ENCODE measurements around the gene PRSS27. TPM values are rescaled to one million over a fixed set of nuclear protein-coding genes. Genes with fewer than 3 reads are reported as not detected.

The PRSS27 gene
- total and polyA plus RNA-seq, 2 of the 8 experiments (the other 6 are each of a cell fraction or from before 2014, with no cell fraction given): 1.3 to 7.5 TPM

DNA sequence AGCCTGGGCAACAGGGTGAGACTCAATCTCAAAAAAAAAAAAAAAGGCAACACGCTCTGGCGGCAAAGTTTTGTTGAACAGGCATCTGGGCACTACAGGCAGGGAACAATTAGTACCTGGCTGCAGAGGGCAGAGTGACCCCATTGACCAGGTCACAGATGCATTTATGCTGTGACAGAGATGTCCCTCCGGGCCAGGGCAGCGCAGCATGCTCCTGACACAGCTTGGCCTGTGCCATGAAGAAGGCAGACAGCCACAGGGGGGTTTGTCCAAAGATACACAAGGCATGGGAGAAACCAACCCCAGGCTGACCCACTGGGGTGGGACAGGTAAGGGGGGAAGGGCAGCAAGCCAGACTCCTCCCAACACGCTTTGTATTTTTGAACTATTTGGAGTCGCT lies 24.7 kb upstream of the PRSS27 start (continued):
- no peak for TF ChIP-seq GABPA (IDR thresholded peaks at IDR 0.05; ENCODE audit: borderline replicate concordance, insufficient read depth, low read length)
- TF ChIP-seq TAF1 (IDR thresholded peaks at IDR 0.05; ENCODE audit: low read depth, low read length): no peak
- no peak for TF ChIP-seq ASH2L (IDR thresholded peaks at IDR 0.05; ENCODE audit: low read length)
- TF ChIP-seq SIX5 (IDR thresholded peaks at IDR 0.05; ENCODE audit: low read depth, low read length): no peak
- TF ChIP-seq RBBP5 (IDR thresholded peaks at IDR 0.05; ENCODE audit: borderline replicate concordance, low read depth, low read length): no peak
